GM18499 (cell line): ENCODE results near the gene ZNF629.
"Not testable (repeated sequence)": the region's sequence is repeated elsewhere in the genome, so short reads cannot be mapped to it uniquely, and the experiment has no call there.

Experiments
- ATAC-seq: cut with Tn5 transposase; IDR thresholded peaks from one replicate; pipeline ENCODE4 v1.9.1; 2021; ENCODE audit warnings: moderate number of reproducible peaks; ENCODE audit not compliant: insufficient read depth, unreplicated experiment

ZNF629 gene

GRCh38 chr16:30786936-30787612 is at the start of gene ZNF629:
ZNF629 (minus strand) TSS chr16:30787205; CDS start chr16:30784482, 2,723 bp downstream.
- no peak for ATAC-seq

GRCh38 chr16:30834130-30834740 is 47.2 kb upstream of the ZNF629 start:
- ATAC-seq, result no peak

DNA sequence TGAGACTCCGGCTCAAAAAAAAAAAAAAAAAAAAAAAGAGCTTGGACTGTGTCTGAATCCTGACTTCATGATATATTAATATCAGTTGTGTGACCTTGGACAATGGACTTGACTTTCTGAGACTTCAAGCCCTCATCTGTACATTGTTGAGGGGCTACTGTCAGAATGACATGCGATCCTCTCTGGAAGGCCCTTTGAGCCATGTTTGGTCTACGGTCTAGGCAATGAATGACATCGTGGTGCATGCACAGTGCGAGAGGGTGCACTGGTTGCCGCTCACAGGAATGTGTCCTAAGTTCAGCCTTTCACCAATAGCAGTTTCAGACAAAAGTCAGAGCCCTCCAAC is 43.0 kb upstream of the ZNF629 start:
- no peak for ATAC-seq

DNA sequence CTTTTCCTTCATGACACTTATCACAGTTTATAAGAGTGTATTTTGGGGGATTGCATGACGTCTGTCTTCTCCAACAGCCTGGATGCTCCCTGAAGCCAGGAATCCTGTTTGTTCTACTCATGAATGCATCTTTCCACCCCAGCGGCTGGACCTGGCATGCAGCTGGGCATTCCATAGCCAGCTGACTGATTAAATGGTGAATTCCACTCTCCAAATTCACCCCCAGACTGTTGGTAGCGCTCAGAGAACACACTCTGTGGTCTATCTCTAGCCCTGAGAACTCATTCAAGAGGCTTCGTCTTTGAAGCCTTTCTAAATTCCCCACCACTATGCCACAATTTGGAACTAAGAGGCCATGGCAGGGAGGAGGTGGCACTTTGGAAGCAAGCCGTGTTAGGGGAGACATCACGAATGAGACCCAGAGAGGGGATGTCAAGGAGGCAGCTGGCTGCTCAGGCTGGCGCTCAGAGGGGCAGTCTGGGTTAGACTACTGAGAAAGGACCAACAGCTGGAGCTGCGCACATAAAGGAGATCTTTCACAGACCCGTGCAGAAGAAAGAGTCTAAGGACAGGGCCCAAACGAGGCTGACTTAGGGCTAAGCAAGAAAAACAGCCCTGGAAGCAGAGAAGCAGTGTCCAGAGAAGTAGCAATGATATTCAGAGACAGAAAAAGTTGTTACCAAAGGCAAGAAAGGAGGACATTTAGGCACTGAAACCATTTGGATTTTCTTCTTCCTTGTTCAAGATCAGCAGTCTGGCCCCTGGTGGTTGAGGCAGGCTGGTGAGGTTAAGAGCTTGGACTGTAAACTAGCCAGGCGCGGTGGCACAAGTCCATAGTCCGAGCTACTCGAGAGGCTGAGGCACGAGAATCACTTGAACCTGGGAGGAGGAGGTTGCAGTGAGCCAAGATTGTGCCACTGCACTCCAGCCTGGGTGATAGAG is 42.4 kb upstream of the ZNF629 start:
- ATAC-seq, result no peak

- no peak for ATAC-seq
These were observed 34.9 kb upstream of the ZNF629 start for GRCh38 chr16:30821891-30822290.

- ATAC-seq, result not testable (repeated sequence)
These were observed 34.4 kb upstream of the ZNF629 start for GRCh38 chr16:30821441-30821840.

GRCh38 chr16:30820952-30821421 is 34.0 kb upstream of the ZNF629 start:
- no peak for ATAC-seq

DNA sequence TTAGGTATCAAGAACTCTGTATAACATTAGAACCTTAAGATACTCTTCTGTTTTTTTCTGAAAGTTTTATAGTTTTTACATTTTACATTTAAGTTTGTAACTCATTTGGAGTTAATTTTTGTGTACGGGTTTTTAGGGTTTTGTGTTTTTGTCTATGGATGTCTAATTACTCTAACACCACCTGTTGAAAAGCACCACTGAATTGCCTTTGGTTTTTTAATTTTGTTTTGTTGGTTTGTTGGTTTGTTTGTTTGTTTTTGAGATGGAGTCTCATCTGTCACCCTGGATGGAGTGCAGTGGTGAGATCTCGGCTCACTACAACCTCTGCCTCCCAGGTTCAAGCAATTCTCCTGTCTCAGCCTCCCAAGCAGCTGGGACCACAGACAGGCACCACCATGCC is 29.8 kb upstream of the ZNF629 start:
- no peak for ATAC-seq

DNA sequence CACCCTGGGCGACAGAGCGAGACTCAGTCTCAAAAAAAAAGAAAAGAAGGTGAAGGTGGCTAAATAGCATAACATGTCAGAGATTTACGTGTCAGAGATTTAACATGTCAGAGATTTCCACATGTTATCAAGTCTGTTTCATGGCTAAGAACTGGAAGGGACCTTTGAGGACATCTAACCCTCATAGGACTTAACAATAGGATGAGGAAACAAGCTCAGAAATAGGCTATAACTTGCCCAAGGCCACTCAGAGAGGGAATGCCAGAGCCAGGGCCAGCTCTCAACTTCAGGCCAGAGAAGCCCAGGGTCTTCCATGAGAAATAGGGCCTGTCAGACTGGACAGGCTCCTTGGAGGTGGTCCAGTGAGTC is 26.8 kb upstream of the ZNF629 start:
- ATAC-seq, result no peak

DNA sequence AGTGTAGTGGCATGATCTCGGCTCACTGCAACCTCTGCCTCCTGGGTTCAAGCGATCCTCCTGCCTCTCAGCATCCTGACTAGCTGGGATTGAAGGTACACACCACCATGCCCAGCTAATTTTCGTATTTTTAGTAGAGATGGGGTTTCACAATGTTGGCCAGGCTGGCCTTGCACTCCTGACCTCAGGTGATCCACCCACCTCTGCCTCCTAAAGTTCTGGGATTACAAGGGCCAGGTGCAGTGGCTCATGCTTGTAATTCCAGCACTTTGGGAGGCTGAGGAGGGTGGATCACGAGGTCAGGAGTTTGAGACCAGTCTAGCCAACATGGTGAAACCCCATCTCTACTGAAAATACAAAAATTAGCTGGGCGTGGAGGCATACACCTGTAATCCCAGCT is 22.7 kb upstream of the ZNF629 start:
- ATAC-seq, result not testable (repeated sequence)

DNA sequence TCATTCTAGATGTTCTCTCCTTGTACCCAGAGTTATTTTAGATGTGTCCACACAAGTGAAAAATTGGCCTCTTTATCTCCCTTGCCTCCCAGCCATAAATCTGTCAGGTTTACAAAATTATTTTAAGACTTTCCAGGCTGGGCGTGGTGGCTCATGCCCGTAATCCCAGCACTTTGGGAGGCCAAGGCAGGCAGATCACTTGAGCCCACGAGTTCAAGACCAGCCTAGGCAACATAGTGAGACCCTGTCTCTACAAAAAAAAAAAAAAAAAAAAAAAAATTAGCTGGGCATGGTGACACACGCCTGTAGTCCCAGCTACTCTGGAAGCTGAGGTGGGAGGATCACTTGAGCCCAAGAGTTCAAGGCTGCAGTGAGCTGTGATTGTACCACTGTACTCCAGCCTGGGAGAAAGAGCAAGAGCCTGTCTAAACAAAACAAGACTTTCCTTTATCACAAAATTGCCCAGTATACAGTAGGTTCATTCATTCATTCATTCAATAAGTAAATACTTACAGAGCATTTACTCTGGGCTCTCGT is 22.0 kb upstream of the ZNF629 start:
- not testable (repeated sequence) for ATAC-seq

DNA sequence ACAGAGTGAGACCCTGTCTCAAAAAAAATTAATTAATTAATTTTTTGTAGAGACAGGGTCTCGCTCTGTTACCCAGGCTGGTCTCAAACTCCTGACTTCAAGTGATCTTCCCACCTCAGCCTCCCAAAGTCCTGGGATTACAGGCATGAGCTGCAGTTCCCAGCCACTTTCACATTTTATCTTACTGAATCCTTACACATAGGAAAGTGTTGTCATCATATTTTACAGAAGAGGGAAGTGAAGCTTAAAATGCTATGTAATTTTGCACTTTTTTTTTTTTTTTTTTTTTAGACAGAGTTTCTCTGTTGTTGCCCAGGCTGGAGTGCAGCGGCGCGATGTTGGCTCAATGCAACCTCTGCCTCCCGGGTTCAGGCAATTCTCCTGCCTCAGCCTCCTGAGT is 21.1 kb upstream of the ZNF629 start:
- ATAC-seq, result no peak

GRCh38 chr16:30805370-30806169 is 18.6 kb upstream of the ZNF629 start:
- no peak for ATAC-seq

DNA sequence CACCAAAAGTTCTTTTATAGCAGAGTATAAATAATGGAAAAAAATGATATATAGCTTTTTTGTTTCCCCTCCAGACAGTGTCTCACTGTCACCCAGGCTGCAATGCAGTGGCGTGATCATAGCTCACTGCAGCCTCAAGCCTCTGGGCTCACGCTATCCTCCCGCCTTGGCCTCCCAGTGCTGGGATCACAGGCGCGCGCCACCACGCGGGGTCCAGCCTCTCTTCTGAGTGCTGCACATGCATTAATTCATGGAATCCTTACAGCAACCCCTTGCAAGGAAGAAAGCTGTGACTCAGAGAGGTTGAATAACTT is 18.0 kb upstream of the ZNF629 start:
- no peak for ATAC-seq

GRCh38 chr16:30802936-30803335 is 15.9 kb upstream of the ZNF629 start:
- no peak for ATAC-seq

GRCh38 chr16:30797670-30798309 is 10.8 kb upstream of the ZNF629 start:
- no peak for ATAC-seq

GRCh38 chr16:30794634-30795033 is 7.6 kb upstream of the ZNF629 start:
- ATAC-seq, result no peak

- ATAC-seq, result no peak
These were observed 6.6 kb upstream of the ZNF629 start for GRCh38 chr16:30793508-30794069.

DNA sequence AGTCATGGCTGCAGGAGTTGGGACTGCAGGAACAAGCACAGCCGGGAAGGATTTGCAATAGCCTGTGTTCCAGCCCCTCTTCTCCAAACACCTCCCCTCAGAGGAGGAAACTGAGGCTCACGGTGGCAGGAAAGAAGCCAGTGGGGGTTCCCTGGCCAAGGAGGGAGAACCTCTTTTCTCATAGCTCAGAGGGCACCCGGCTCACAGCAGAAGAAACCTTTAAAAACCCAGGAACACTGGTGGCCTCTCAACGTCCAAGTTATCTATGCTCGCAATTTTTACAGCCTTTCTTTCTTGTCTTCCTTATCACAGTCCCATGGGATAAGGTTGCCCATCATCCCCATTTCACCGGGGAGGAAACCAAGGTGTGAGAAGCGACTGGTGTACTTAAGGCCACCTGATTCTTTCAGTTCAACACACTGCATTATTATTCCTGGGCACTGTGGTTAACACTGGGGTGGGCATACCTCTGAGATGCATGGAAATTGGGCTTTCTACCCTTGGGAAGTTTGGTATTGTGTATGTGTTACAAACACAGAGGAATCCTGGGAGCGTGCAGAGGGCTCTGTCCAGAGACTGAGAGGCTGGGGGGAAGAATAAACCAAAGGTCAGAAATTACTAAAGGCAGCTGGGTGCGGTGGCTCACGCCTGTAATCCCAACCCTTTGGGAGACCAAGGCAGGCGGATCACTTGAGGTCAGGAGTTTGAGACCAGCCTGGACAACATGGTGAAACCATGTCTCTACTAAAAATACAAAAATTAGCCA is 791 bp upstream of the ZNF629 start:
- ATAC-seq, result no peak
